CD4-positive, alpha-beta T cell treated with Interleukin-6 for 4 hours (primary cell): ENCODE measurements around the gene AAGAB.
"Not testable (repeated sequence)": the region's sequence is repeated elsewhere in the genome, so short reads cannot be mapped to it uniquely, and the experiment has no call there.

Experiments
- DNase-seq: peaks from one replicate; pipeline ENCODE4 v3.0.0-alpha.2; 2020; ENCODE audit warnings: mixed read lengths

Gene AAGAB

GRCh38 chr15:67251318-67251717 is 3.1 kb downstream of the AAGAB start:
- DNase-seq, result no peak

- DNase-seq, result no peak
Measured at GRCh38 chr15:67249830-67250229, 4.6 kb downstream of the AAGAB start.

GRCh38 chr15:67248011-67248505 is 6.4 kb downstream of the AAGAB start:
- DNase-seq, result no peak

- DNase-seq, result not testable (repeated sequence)
Measured at GRCh38 chr15:67246606-67247005, 7.9 kb downstream of the AAGAB start.

GRCh38 chr15:67244971-67245478 is 9.4 kb downstream of the AAGAB start:
- no peak for DNase-seq

GRCh38 chr15:67242708-67243111 is 11.8 kb downstream of the AAGAB start:
- DNase-seq, result no peak

- DNase-seq, result no peak
Measured at GRCh38 chr15:67241132-67241855, 13.2 kb downstream of the AAGAB start.

GRCh38 chr15:67240235-67241131 is 14.0 kb downstream of the AAGAB start:
- DNase-seq, result peak; percentile 50

- no peak for DNase-seq
Measured at GRCh38 chr15:67232591-67232990, 21.9 kb downstream of the AAGAB start.

GRCh38 chr15:67230504-67230903 is 24.0 kb downstream of the AAGAB start:
- no peak for DNase-seq

GRCh38 chr15:67228286-67228685 is 26.2 kb downstream of the AAGAB start:
- DNase-seq, result no peak

- DNase-seq, result no peak
Measured at GRCh38 chr15:67227846-67228245, 26.6 kb downstream of the AAGAB start.

GRCh38 chr15:67227431-67227830 is 27.0 kb downstream of the AAGAB start:
- DNase-seq, result no peak

GRCh38 chr15:67225336-67225735 is 29.1 kb downstream of the AAGAB start:
- no peak for DNase-seq

- DNase-seq, result no peak
Measured at GRCh38 chr15:67224889-67225288, 29.6 kb downstream of the AAGAB start.

- no peak for DNase-seq
Measured at GRCh38 chr15:67219288-67219687, 35.2 kb downstream of the AAGAB start.

GRCh38 chr15:67218428-67218827 is 36.0 kb downstream of the AAGAB start:
- DNase-seq, result no peak

- no peak for DNase-seq
Measured at GRCh38 chr15:67216859-67217258, 37.6 kb downstream of the AAGAB start.

GRCh38 chr15:67215102-67215501 is 39.4 kb downstream of the AAGAB start:
- DNase-seq, result no peak

- no peak for DNase-seq
Measured at GRCh38 chr15:67212684-67213367, 41.6 kb downstream of the AAGAB start.

- DNase-seq, result no peak
Measured at GRCh38 chr15:67210555-67211168, 43.8 kb downstream of the AAGAB start.

GRCh38 chr15:67208396-67208795 is 46.1 kb downstream of the AAGAB start:
- DNase-seq, result no peak
